ENCODE data around the gene ABCC3. TPM values are rescaled to one million over a fixed set of nuclear protein-coding genes. Genes with fewer than 3 reads are reported as not detected.

The ABCC3 gene
- total RNA-seq, 1 experiment from 2014 or later, result 4.9 TPM

GRCh38 chr17:50682938-50683337, 48.3 kb downstream of the ABCC3 start:
- no peak for DNase-seq (ENCODE audit: low read depth)

DNA sequence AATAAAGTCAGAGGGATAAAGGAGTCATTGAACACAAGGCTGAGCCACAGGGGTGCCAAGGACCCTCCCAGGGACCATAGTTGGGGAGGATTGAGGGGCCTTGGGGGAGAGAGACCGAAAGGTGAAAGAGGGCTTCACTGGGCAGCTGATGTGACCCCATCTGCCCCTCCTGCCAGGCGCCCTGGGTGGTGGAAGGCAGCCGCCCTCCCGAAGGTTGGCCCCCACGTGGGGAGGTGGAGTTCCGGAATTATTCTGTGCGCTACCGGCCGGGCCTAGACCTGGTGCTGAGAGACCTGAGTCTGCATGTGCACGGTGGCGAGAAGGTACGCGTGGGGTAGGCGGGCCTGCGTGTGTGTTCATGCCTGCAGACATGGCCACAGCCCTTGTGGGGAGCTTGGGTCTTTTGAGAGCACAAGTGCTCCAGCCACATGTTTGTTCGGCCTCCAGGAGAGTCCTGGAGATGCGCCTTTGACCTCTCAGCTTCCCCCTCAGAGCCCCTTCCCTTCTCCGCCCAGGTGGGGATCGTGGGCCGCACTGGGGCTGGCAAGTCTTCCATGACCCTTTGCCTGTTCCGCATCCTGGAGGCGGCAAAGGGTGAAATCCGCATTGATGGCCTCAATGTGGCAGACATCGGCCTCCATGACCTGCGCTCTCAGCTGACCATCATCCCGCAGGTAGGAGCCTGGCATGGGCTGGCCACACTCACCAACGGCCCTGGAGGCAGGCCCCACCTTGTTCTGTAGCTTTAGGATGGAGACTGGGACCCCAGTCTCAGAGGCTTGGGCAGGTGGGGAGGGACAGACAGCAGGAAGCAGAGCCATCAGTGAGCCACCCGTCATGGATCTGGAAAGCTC, 49.0 kb downstream of the ABCC3 start:
- DNase-seq (ENCODE audit: low read depth), result no peak

DNA sequence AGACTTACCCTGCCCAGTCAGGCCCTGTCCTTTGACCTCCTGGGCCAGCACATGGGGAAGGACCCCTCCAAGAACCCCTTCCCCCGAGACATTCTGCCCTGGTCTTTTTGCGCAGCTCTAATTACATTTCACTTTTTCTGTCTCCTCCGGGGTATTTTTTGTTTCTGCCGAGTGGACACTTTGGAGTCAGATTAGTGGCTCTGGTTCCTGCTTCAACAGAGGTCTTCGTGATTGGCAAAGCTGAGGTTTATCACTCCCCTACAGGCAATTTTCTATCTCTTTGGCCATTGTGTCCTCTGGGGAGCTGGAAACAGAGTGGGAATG, 49.6 kb downstream of the ABCC3 start:
- DNase-seq (ENCODE audit: low read depth), result no peak

- no peak for DNase-seq (ENCODE audit: low read depth)
Measured at GRCh38 chr17:50684612-50685333, 50.1 kb downstream of the ABCC3 start.

GRCh38 chr17:50685334-50685665, 50.6 kb downstream of the ABCC3 start:
- no peak for DNase-seq (ENCODE audit: low read depth)

DNA sequence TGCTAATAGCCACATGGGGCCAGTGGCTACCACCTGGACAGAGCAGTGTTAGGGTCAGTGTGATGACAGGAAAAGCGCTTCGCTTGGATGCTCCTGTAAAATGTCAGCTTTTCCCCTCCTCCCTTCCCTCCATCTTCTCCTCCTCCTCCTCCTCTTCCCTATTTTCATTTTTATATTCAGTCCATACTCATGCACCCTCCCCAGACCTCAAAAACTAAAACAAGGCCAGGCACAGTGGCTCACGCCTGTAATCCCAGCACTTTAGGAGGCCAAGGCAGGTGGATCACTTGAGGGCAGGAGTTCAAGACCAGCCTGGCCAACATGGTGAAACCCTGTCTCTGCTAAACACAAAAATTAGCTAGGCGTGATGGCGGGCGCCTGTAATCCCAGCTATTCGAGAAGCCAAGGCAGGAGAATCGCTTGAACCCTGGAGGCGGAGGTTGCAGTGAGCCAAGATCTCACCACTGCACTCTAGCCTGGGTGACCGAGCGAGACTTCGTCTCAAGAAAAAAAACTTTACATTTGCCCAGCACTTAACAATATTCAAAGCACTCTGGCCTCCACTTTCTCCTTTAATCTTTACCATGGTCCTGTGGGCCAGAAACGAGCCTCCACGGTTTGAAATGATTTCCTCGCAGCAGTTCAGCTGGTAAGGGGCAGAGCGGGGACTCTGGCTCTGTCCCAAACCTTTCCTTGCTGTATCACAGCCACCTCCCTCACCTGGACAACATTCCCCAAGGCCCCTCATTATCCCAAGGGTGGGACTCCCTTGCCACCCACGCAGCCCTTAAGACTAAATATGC, 51.2 kb downstream of the ABCC3 start:
- DNase-seq (ENCODE audit: low read depth), result no peak

- DNase-seq (ENCODE audit: low read depth), result peak; percentile 68
Measured at GRCh38 chr17:50686494-50687199, 52.0 kb downstream of the ABCC3 start.

- DNase-seq (ENCODE audit: low read depth), result no peak
Measured at GRCh38 chr17:50687200-50688066, 52.8 kb downstream of the ABCC3 start.

- DNase-seq (ENCODE audit: low read depth), result no peak
Measured at GRCh38 chr17:50688245-50688644, 53.6 kb downstream of the ABCC3 start.

GRCh38 chr17:50689251-50689650, 54.6 kb downstream of the ABCC3 start:
- DNase-seq (ENCODE audit: low read depth), result peak; percentile 81

- DNase-seq (ENCODE audit: low read depth), result no peak
Measured at GRCh38 chr17:50689956-50690886, 55.5 kb downstream of the ABCC3 start.

DNA sequence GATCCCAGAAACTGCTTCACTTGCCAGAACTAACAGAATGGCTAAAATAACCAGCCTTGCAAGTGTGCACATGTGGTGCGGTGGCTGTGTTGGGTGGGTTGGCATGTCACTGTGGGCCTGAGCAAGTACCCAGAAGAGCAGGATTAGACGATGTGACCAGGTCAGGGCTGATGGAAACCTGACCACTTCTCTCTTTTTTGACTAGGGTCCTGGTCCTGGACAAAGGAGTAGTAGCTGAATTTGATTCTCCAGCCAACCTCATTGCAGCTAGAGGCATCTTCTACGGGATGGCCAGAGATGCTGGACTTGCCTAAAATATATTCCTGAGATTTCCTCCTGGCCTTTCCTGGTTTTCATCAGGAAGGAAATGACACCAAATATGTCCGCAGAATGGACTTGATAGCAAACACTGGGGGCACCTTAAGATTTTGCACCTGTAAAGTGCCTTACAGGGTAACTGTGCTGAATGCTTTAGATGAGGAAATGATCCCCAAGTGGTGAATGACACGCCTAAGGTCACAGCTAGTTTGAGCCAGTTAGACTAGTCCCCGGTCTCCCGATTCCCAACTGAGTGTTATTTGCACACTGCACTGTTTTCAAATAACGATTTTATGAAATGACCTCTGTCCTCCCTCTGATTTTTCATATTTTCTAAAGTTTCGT, 56.3 kb downstream of the ABCC3 start:
- DNase-seq (ENCODE audit: low read depth), result no peak

- no peak for DNase-seq (ENCODE audit: low read depth)
Measured at GRCh38 chr17:50691550-50692447, 57.1 kb downstream of the ABCC3 start.

DNA sequence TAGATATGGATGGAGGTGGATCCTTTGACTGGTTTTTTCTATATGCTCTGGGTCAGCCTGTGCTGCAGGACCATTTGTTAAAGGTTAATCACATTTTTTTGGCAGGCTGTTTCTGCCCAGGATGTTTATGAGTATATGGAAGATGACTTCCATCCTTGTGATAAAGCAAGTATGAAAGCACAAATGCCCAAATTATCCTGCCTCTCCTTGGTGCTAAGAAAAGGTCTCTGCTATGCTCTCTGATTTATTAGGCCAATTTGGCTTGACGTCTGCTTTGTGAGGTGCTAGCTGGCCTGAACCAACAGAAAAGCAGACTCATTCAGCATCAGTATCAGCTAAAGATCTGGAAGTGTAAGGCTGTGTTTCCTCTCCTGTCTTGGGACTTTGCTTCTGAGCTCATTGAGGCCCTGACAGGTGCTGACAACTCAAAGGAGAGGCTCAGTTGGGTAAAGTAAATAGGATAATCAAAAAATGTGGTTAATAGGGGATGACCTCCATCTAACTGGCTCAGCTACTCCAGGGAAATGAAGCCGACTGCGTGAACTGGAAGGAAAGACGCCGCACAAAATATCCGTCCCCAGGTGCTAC, 57.9 kb downstream of the ABCC3 start:
- DNase-seq (ENCODE audit: low read depth), result no peak

DNA sequence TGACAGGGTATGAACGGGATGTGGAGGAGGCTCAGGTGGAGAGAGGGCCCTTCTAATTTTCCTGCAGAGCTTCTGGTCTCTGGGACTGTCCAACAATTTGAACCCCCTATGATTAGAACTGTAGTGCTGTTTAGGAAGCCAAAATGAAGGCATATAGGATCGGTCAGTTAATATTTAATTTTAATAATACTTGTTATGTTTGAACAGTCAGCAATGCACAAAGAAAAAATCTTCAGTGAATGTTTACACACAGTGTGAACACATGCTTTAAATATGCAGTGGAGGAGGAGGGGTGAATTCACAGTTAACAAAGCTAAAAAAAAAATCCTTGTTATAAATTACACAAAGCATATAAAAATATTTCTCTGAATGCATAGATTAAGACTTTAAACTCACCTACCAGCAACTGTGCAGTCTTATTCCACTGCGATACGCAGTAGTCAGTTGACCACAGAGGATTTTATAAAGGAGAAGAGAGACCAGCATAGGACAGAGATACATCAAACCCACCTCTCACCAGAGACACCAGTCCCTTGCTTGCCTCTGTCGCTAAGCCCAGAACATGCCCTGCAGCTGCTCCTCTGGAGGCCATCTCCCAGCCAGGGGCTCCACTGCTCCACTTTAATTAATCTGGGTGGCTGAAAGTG, 58.5 kb downstream of the ABCC3 start:
- DNase-seq (ENCODE audit: low read depth), result no peak

- DNase-seq (ENCODE audit: low read depth), result no peak
Measured at GRCh38 chr17:50696365-50696879, 61.7 kb downstream of the ABCC3 start.

DNA sequence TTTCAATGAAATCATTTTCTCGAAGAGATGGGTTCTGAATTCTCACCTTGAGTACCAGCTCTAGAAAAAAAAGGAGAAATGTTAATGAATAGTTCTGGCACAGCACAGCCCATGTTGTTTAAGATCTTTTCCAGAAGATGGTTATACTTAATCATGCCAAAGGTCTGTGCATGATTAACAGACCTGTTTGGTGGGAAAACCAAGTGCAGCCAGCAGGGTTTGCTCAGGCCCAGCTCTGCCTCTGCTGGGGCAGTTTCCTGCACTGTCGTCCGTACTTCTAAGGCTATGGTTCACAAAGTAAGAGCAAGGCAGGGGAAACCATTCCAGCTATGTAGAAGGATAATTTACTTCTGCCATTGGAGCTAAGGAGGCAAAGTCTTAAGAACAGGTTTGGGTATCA, 62.4 kb downstream of the ABCC3 start:
- no peak for DNase-seq (ENCODE audit: low read depth)
